ENCODE data around the gene SLC66A3.

Gene SLC66A3

GRCh38 chr2:11155381-11156035 is at the start of gene SLC66A3:
Gene SLC66A3, plus strand, starts transcription at chr2:11155467. Its CDS starts 80 bp downstream, at chr2:11155547.
- DNase-seq: no peak

- no peak for DNase-seq
These were observed 46.3 kb upstream of the SLC66A3 start for GRCh38 chr2:11109002-11109401.

GRCh38 chr2:11112870-11113428 is 42.3 kb upstream of the SLC66A3 start:
- no peak for DNase-seq

DNA sequence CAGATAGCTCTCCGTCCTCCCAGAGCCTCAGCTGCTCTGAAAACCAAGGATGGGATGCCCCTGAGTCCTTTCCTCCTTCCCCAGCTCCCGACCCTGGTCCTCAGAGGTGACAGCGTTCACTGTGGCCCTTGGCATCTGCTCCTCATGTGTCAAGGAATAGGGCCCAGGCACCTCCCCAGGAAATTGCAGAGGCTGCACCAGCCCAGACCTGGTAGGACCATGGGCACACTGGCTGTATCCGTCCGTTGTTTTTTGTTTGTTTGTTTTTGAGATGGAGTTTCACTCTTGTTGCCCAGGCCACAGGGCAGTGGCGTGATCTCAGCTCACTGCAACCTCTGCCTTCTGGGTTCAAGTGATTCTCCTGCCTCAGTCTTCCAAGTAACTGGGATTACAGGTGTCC is 37.5 kb upstream of the SLC66A3 start:
- DNase-seq: no peak

GRCh38 chr2:11118761-11119160 is 36.5 kb upstream of the SLC66A3 start:
- DNase-seq: no peak

- DNase-seq: no peak
These were observed 34.0 kb upstream of the SLC66A3 start for GRCh38 chr2:11121099-11121822.

DNA sequence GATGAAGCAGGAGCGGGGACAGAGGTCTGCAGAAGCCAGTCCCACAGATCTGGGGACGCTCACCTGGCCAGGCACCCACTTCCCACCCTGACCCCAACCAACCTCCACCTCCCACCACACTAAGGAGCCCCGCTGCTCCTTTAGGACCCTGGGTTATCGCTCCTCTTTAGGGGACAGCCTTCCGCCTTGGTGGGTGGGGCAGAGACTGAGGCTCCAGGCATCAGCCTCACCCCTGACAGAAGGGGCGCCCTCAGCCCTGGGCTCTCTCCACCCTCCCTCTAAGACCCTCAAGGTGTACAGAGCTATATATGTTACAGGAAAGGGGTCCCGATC is 33.5 kb upstream of the SLC66A3 start:
- DNase-seq: no peak

GRCh38 chr2:11122380-11122779 is 32.9 kb upstream of the SLC66A3 start:
- DNase-seq: no peak

- DNase-seq: no peak
These were observed 32.1 kb upstream of the SLC66A3 start for GRCh38 chr2:11123001-11123809.

GRCh38 chr2:11123856-11124759 is 31.2 kb upstream of the SLC66A3 start:
- DNase-seq: peak; percentile 41

GRCh38 chr2:11124760-11125068 is 30.6 kb upstream of the SLC66A3 start:
- no peak for DNase-seq

- no peak for DNase-seq
These were observed 27.5 kb upstream of the SLC66A3 start for GRCh38 chr2:11127761-11128160.

GRCh38 chr2:11128243-11128951 is 26.9 kb upstream of the SLC66A3 start:
- no peak for DNase-seq

- peak; percentile 80 for DNase-seq
These were observed 25.4 kb upstream of the SLC66A3 start for GRCh38 chr2:11129598-11130449.

DNA sequence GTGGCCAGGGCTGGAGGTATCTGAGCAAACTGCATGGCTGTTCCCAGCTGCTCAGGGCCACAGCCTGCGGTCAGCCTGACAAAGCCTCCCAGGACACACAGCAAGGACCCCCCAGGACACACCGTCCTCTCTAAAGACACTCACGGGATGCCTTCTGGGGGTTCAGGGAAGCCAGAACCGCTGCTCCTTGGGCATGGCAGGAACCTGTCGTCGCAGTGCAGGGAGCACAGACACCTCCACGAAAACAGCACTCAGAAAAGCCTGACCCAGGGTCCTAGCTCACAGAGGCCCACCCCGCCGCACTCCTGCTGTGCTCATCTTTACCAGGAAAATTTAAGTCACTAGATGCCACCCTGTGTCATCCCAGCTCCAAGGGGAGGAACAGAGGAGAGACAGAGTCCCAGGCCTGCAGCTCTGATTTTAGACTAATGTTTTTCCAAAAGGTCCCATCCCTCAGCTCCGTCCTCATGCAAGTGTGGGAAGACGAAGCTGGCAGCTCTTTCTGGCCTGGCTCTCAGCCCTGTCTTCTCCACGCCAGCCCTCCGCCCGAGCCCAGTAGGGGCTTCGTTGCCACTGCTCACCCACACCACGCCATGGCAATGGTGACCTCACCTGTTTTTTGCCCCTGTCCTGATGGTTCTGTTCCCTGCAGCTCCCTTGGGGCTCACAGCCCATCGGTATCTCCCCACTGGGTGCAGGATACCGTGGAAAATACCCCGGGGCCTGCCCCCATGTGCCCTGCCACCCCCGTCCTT is 23.9 kb upstream of the SLC66A3 start:
- DNase-seq: no peak

- no peak for DNase-seq
These were observed 23.1 kb upstream of the SLC66A3 start for GRCh38 chr2:11132036-11132671.

DNA sequence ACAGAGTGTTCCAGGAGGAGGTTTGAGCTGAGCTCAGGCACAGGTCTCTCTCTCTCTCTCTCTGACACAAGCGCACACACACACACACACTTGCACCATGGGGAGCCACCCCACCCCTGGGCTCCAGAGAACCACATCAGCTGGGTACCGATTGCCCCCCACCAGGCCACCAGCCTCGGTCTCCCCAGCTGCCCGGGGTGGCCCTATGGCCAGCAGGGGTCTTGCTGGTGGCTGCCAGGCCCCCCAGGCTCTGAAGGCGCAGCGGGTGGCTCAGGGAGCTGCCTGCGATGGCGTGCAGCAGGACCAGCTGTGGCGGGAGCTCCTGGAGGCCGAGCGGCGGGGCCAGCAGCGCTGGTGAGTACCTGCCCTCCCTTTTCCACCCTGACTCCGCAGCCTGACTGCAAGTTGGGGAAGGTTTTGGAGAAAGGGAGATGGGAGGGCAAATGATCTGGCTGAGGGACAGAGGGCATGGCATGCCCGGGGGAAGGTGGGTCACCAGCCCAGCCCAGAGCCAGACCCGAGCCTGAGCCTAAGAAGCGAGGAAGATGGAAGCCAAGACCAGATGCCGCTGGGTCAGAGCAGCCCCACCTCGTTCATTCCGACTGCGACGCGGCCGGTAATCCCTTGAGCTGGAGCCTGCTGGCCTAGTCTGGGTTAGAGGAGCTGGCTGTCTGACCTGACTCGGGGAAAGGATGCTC is 21.9 kb upstream of the SLC66A3 start:
- no peak for DNase-seq

DNA sequence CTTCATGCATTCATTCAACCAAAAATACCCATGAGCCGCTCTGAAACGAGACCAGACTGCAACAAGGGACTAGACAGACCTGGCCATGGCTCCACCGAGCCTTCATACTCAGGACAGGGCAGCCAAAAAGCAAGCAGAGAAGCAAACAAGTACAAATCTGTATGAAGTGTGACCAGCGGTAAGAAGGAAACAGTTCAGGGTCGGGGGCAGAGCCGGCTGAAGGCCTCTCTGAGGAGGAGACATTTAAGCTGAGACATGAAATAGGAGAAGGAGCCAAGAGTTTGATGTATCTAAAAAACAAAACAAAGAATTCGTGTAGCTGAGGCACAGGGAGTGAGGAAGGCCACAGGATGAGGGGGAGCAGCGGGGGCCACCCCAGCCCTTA is 21.3 kb upstream of the SLC66A3 start:
- no peak for DNase-seq

- no peak for DNase-seq
These were observed 20.9 kb upstream of the SLC66A3 start for GRCh38 chr2:11134349-11134748.

All from activated effector memory CD4-positive, alpha-beta T cell treated with Interleukin-2 at 50 U/mL for 16 hours (primary cell).